ENCODE measurements around the gene KAZALD1. TPM values are rescaled to one million over a fixed set of nuclear protein-coding genes. Genes with fewer than 3 reads are reported as not detected.
"Not testable (repeated sequence)": the region's sequence is repeated elsewhere in the genome, so short reads cannot be mapped to it uniquely, and the experiment has no call there.

Gene KAZALD1
- total RNA-seq, 3 donors from 2014 or later = 2.8 to 4.9 (median 4.5) TPM

DNA sequence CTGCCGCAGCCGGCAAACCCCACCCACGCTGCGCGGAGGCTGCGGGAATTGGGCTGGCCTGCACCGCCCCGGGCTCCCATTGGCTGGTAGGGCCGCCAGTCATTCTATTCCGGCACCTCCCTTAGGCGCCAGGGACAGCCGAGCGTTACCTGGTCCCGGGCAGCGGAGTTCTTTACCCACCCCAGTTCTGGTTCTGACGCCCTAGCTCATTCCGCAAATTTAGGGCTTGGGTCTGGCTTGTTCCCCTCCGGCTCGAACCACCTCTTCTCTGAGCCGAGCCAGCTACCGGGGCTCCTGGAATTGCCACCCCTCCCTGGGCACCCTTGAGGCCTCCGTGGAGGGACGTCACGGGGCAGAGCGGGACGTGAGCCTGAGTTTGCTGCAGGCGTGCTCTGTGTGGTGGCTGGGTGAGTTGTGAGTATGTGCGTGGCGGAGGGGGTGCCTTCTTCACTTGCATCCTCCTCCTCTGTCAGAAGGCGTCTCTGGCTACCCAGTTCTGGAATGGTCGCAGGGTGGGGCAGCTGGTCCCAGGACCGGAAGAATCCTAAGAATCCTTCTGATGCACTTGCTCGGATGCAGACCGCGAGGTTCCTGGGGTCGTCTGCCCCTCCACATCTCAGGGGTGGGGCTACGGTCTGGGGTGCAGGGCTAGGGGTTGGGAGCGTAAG, 30.5 kb upstream of the KAZALD1 start, which contains the start of the genes PDZD7 and SFXN3:
Gene PDZD7, minus strand, starts transcription at position 2 of the 668 bp plus-strand sequence. CDS start 910 bp downstream, outside the sequence.
Gene SFXN3, plus strand, starts transcription at position 107 of the 668 bp plus-strand sequence. CDS start 3,461 bp downstream, outside the sequence.
- intact Hi-C loops (cut with DNase I; ENCODE audit: low total_unique reads) = no loop called here
- TF ChIP-seq, protein P1, sequence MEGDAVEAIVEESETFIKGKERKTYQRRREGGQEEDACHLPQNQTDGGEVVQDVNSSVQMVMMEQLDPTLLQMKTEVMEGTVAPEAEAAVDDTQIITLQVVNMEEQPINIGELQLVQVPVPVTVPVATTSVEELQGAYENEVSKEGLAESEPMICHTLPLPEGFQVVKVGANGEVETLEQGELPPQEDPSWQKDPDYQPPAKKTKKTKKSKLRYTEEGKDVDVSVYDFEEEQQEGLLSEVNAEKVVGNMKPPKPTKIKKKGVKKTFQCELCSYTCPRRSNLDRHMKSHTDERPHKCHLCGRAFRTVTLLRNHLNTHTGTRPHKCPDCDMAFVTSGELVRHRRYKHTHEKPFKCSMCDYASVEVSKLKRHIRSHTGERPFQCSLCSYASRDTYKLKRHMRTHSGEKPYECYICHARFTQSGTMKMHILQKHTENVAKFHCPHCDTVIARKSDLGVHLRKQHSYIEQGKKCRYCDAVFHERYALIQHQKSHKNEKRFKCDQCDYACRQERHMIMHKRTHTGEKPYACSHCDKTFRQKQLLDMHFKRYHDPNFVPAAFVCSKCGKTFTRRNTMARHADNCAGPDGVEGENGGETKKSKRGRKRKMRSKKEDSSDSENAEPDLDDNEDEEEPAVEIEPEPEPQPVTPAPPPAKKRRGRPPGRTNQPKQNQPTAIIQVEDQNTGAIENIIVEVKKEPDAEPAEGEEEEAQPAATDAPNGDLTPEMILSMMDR (IDR thresholded peaks at IDR 0.05) = no peak
- peak in 2 of 3 donors; percentile 35 to 54 for TF ChIP-seq POLR2AphosphoS5 (IDR thresholded peaks at IDR 0.05)
- peak; percentile 8 for TF ChIP-seq POLR2A (IDR thresholded peaks at IDR 0.05)
- H3K27ac ChIP-seq = peak within 1 kb of the TSS; percentile 95 to 100

GRCh38 chr10:101031796-101032636, 29.8 kb upstream of the KAZALD1 start:
- Histone ChIP-seq H3K4me3 (peak overlapping the region; percentile 85 to 93 (median 86)), H3K4me1 (peaks cover 5% of the 10 kb centered on the region in 2 donors), H3K27ac (peak overlapping the region; percentile 95 to 100), H3K36me3 (no peaks in the 10 kb centered on the region), H3K9me3 (no peaks in the 10 kb centered on the region), H3K27me3 (no peaks in the 10 kb centered on the region)
- TF ChIP-seq, protein P1 (IDR thresholded peaks at IDR 0.05) = no peak
- TF ChIP-seq POLR2AphosphoS5 (IDR thresholded peaks at IDR 0.05) = peak in 2 of 3 donors; percentile 24 to 33
- intact Hi-C loops (cut with DNase I; ENCODE audit: low total_unique reads) = no loop called here
- peak; percentile 68 to 72 for DNase-seq (ENCODE audit: low spot score in 2 of 2)

More for the DNA sequence above, 30.5 kb upstream of the KAZALD1 start, which contains the start of the genes PDZD7 and SFXN3:
- Histone ChIP-seq H3K4me3 (peak within 1 kb of the TSS; percentile 85 to 93 (median 86)), H3K27me3 (no peaks in the 10 kb centered on the region), H3K4me1 (peaks cover 5% of the 10 kb centered on the region in 2 donors), H3K36me3 (no peaks in the 10 kb centered on the region), H3K9me3 (no peaks in the 10 kb centered on the region)
- peak; percentile 89 to 95 for DNase-seq (ENCODE audit: low spot score in 2 of 2)

GRCh38 chr10:101032637-101033224, 29.1 kb upstream of the KAZALD1 start:
- intact Hi-C loops (cut with DNase I; ENCODE audit: low total_unique reads) = no loop called here
- Histone ChIP-seq H3K27me3 (no peaks in the 10 kb centered on the region), H3K36me3 (no peaks in the 10 kb centered on the region), H3K4me3 (peak overlapping the region; percentile 85 to 93 (median 86)), H3K27ac (peak overlapping the region; percentile 95 to 100), H3K4me1 (peaks cover 5% of the 10 kb centered on the region in 2 donors), H3K9me3 (no peaks in the 10 kb centered on the region)
- TF ChIP-seq POLR2AphosphoS5 (IDR thresholded peaks at IDR 0.05) (no peak), POLR2A (IDR thresholded peaks at IDR 0.05) (no peak)
- TF ChIP-seq, protein P1 (IDR thresholded peaks at IDR 0.05) = no peak
- DNase-seq (ENCODE audit: low spot score in 2 of 2) = peak in 1 of 2 donors; percentile 49

GRCh38 chr10:101033276-101033675, 28.5 kb upstream of the KAZALD1 start:
- intact Hi-C loops (cut with DNase I; ENCODE audit: low total_unique reads) = no loop called here
- H3K9me3 ChIP-seq = no peaks in the 10 kb centered on the region
- H3K4me3 ChIP-seq = peak overlapping the region; percentile 85 to 93 (median 86)
- no peaks in the 10 kb centered on the region for H3K36me3 ChIP-seq
- peaks cover 5% of the 10 kb centered on the region in 2 donors for H3K4me1 ChIP-seq
- H3K27ac ChIP-seq = peak overlapping the region; percentile 95 to 100
- DNase-seq (ENCODE audit: low spot score in 2 of 2) = no peak
- TF ChIP-seq POLR2AphosphoS5 (IDR thresholded peaks at IDR 0.05) (no peak), POLR2A (IDR thresholded peaks at IDR 0.05) (no peak)
- TF ChIP-seq, protein P1 (IDR thresholded peaks at IDR 0.05) = no peak
- H3K27me3 ChIP-seq = no peaks in the 10 kb centered on the region

DNA sequence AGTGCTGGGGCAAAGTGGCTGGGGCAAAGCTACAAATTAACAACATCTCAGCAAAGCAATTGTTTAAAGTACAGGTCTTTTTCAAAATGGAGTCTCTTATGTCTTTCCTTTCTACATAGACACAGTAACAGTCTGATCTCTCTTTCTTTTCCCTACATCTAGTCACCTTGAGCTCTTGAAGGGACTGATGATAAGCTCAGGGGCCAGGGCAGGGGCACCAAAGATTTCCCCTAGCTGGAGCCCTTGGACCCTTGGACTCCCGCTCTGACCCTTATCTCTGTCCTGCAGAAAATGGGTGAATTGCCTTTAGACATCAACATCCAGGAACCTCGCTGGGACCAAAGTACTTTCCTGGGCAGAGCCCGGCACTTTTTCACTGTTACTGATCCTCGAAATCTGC, 27.4 kb upstream of the KAZALD1 start:
- H3K36me3 ChIP-seq; H3K27me3 ChIP-seq; H3K4me1 ChIP-seq; H3K9me3 ChIP-seq; intact Hi-C loops (cut with DNase I; ENCODE audit: low total_unique reads); H3K27ac ChIP-seq; DNase-seq (ENCODE audit: low spot score in 2 of 2); H3K4me3 ChIP-seq: not testable (repeated sequence)
